SK-N-MC (cell line): ENCODE measurements around the gene RASSF8.

Experiments used
- EZH2 ChIP-seq: fragments of 200-600 bp; sonication (generic); IDR thresholded peaks from one replicate; pipeline ENCODE4 v1.6.1; 2017; ENCODE audit warnings: antibody characterized with exemption
- POLR2AphosphoS5 ChIP-seq: IDR thresholded peaks from 2 replicates; pipeline ENCODE4 v1.6.1; 2012; ENCODE audit warnings: mild to moderate bottlenecking, low read depth, low read length, borderline replicate concordance

DNA sequence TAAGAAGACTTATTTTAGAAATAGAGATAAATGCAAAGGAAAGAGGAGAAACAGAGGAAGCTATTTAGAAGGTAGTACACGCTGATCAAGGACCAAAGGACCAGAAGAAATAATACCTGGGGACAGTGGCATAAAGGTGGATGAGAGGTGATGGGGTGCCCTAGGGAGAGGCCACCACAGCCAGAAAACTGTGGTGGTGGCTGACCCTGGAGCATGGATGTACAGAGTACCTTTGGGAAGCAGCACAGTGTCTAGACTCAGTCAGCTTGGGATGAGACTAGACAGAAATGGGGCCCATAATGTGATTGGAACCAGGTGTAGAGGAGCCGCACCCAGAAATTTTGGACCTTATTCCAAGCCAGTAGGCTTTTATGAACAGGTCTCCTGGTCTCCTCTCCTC is 17.2 kb downstream of the RASSF8 start:
- TF ChIP-seq POLR2AphosphoS5 = no peak
- no peak for TF ChIP-seq EZH2
